ENCODE results near the gene FER. TPM values are rescaled to one million over a fixed set of nuclear protein-coding genes. Genes with fewer than 3 reads are reported as not detected.

FER gene
- total and polyA plus RNA-seq, 10 donors: 0.96 to 38.8 (median 21.2) TPM

DNA sequence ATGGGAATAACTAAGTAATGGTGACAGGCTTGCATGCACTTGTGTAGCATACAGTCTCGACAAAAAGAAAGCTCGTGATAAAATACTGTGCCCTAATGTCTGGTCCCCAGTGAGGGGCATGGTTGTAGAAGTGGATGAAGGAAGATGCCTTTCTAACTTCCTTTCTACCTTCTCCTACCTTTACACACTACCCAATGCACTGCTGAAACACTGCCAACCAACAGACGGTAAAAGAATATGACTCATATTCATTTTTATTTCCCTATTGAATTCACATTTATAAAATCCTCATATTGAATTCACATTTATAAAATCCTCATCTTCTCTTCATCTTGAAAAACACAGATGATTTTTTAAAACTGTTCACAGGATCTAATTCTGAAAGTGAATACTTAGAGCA lies 439.1 kb downstream of the FER start:
- H3K36me3 ChIP-seq: peaks cover 0 to 33% (median 7%) of the 10 kb centered on the region in 6 donors
- no peaks in the 10 kb centered on the region for H3K27me3 ChIP-seq (replicated peaks in 1 of 7)
- intact Hi-C loops (cut with DNase I; ENCODE audit: low total_unique reads): no loop called here
- WGBS, 5 donors: 91 to 96% (median 96%) methylated on average over 3 of the region's 3 CpGs
- TF ChIP-seq POLR2A (IDR thresholded peaks at IDR 0.05) (no peak), POLR2AphosphoS5 (IDR thresholded peaks at IDR 0.05) (no peak)
- TF ChIP-seq, protein P1, sequence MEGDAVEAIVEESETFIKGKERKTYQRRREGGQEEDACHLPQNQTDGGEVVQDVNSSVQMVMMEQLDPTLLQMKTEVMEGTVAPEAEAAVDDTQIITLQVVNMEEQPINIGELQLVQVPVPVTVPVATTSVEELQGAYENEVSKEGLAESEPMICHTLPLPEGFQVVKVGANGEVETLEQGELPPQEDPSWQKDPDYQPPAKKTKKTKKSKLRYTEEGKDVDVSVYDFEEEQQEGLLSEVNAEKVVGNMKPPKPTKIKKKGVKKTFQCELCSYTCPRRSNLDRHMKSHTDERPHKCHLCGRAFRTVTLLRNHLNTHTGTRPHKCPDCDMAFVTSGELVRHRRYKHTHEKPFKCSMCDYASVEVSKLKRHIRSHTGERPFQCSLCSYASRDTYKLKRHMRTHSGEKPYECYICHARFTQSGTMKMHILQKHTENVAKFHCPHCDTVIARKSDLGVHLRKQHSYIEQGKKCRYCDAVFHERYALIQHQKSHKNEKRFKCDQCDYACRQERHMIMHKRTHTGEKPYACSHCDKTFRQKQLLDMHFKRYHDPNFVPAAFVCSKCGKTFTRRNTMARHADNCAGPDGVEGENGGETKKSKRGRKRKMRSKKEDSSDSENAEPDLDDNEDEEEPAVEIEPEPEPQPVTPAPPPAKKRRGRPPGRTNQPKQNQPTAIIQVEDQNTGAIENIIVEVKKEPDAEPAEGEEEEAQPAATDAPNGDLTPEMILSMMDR (IDR thresholded peaks at IDR 0.05 in 8 of 11, conservative IDR thresholded peaks at IDR 0.05 in 3 of 11): no peak
- no peak for DNase-seq
- no peaks in the 10 kb centered on the region for H3K9me3 ChIP-seq
- no peak overlapping the region for H3K4me3 ChIP-seq
- H3K27ac ChIP-seq: no peak overlapping the region
- H3K4me1 ChIP-seq: peaks cover 0 to 9% (median 2%) of the 10 kb centered on the region in 6 donors

DNA sequence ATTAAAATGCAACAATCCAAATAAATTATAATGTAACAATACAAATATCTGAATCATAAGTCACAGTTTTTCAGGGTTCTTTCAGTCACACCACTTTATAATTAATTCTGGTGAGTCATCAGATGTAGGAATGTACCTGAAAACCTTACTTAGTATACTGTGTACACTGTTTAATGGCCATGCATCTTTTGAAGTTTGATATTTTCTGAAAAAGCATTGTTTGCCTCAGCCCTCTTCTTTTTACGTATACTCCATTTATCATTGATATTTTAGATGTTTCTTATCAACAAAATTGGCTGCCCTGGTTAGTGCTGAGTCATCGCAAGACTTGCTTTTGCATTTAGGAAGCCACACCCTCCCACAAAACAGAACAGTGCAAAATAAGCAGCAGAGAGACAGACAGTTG lies 443.5 kb downstream of the FER start:
- Histone ChIP-seq H3K9me3 (no peaks in the 10 kb centered on the region), H3K4me3 (no peak overlapping the region), H3K4me1 (peaks cover 0 to 12% (median 6%) of the 10 kb centered on the region in 6 donors), H3K27ac (no peak overlapping the region), H3K36me3 (peaks cover 0 to 25% (median 7%) of the 10 kb centered on the region in 6 donors), H3K27me3 (replicated peaks in 1 of 7) (no peaks in the 10 kb centered on the region)
- 17 to 41% (median 24%) methylated on average over 2 of the region's 2 CpGs for WGBS, 5 donors
- DNase-seq: no peak
- intact Hi-C loops (cut with DNase I; ENCODE audit: low total_unique reads): no loop called here
- TF ChIP-seq POLR2A (IDR thresholded peaks at IDR 0.05) (no peak), POLR2AphosphoS5 (IDR thresholded peaks at IDR 0.05) (no peak)
- TF ChIP-seq, protein P1 (IDR thresholded peaks at IDR 0.05 in 8 of 11, conservative IDR thresholded peaks at IDR 0.05 in 3 of 11): no peak

DNA sequence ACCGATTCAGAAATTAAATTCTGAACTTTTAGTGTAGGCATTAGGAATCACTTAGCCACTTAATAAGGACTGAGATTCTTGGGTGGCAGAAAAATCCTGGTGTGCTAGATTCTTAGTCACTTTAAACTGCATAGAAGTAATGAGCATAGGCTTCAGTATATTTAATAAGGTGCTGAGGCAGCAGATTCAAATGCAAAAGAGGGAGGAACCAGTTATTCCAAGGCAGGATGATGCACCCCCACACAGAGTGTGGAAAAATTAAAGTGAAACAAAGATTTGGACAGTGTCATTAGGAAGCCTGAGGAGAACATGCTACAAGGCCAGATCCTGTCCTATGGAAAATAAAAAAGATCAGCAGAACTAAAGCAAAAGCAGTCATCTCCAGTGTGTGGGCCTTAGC lies 444.3 kb downstream of the FER start:
- TF ChIP-seq POLR2A (IDR thresholded peaks at IDR 0.05) (no peak), POLR2AphosphoS5 (IDR thresholded peaks at IDR 0.05) (no peak)
- TF ChIP-seq, protein P1 (IDR thresholded peaks at IDR 0.05 in 8 of 11, conservative IDR thresholded peaks at IDR 0.05 in 3 of 11): no peak
- H3K4me3 ChIP-seq: no peak overlapping the region
- intact Hi-C loops (cut with DNase I; ENCODE audit: low total_unique reads): no loop called here
- 80 to 96% (median 88%) methylated on average over 1 of the region's 1 CpG for WGBS, 5 donors
- DNase-seq: no peak
- no peaks in the 10 kb centered on the region for H3K27me3 ChIP-seq (replicated peaks in 1 of 7)
- H3K27ac ChIP-seq: no peak overlapping the region
- H3K36me3 ChIP-seq: peaks cover 0 to 16% (median 7%) of the 10 kb centered on the region in 6 donors
- H3K4me1 ChIP-seq: peaks cover 0 to 12% (median 6%) of the 10 kb centered on the region in 6 donors
- no peaks in the 10 kb centered on the region for H3K9me3 ChIP-seq

DNA sequence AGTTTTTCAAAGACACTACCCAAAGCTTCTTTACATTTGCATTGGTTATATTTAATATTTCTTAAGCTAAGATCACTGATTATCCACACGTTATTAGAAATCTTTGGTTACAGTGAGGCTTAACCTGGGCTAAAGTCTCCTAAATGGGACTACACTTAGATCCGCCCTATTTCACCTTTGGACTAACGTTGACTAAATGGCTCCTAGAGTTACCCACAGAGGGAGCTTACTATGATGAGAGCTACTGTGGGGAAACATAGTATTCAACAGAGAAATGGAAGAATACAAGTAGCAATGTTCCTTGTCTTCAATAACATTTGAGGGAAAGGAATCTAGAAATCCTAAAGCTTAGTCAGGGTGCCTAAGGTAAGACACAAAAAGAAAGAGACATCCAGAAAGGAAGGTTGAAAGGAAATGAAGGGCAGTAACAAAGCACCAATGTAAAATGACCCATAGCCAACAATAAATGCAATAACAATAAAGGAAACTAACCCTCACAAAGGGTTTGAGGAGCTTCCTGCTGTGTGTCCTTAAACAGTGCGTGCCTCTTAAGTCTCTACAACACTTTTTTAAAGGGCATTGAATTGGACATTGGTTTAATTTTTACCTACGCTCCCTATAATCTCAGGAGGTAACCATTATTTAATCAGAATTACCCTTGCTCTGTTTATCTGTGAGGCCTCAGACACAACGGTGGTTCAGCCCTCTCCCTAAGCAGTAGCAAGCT lies 445.0 kb downstream of the FER start:
- Histone ChIP-seq H3K36me3 (peaks cover 0 to 9% (median 3%) of the 10 kb centered on the region in 6 donors), H3K27ac (no peak overlapping the region), H3K4me1 (peaks cover 0 to 12% (median 6%) of the 10 kb centered on the region in 6 donors), H3K9me3 (no peaks in the 10 kb centered on the region), H3K27me3 (replicated peaks in 1 of 7) (no peaks in the 10 kb centered on the region), H3K4me3 (no peak overlapping the region)
- 87 to 91% (median 90%) methylated on average over 6 of the region's 6 CpGs for WGBS, 5 donors
- intact Hi-C loops (cut with DNase I; ENCODE audit: low total_unique reads): no loop called here
- DNase-seq: no peak
- TF ChIP-seq, protein P1 (IDR thresholded peaks at IDR 0.05 in 8 of 11, conservative IDR thresholded peaks at IDR 0.05 in 3 of 11): no peak
- TF ChIP-seq POLR2A (IDR thresholded peaks at IDR 0.05): no peak
